GM18873 (cell line): ENCODE measurements around the gene ARHGAP8.

Experiments used
- ATAC-seq: cut with Tn5 transposase; IDR thresholded peaks from one replicate; pipeline ENCODE4 v1.9.1; 2021; ENCODE audit warnings: mild to moderate bottlenecking, moderate library complexity, moderate number of reproducible peaks; ENCODE audit not compliant: unreplicated experiment, low FRiP score

The ARHGAP8 gene

GRCh38 chr22:44724416-44724815 is 28.0 kb upstream of the ARHGAP8 start:
- no peak for ATAC-seq

- no peak for ATAC-seq
These were observed 27.5 kb upstream of the ARHGAP8 start for GRCh38 chr22:44724859-44725258.

GRCh38 chr22:44726439-44726838 is 25.9 kb upstream of the ARHGAP8 start:
- no peak for ATAC-seq

- ATAC-seq, result no peak
These were observed 25.2 kb upstream of the ARHGAP8 start for GRCh38 chr22:44727148-44727547.

GRCh38 chr22:44727709-44728108 is 24.7 kb upstream of the ARHGAP8 start:
- ATAC-seq, result no peak

GRCh38 chr22:44728761-44729324 is 23.5 kb upstream of the ARHGAP8 start:
- ATAC-seq, result no peak

- ATAC-seq, result no peak
These were observed 22.9 kb upstream of the ARHGAP8 start for GRCh38 chr22:44729391-44730021.

GRCh38 chr22:44730022-44730393 is 22.4 kb upstream of the ARHGAP8 start:
- ATAC-seq, result no peak

GRCh38 chr22:44730490-44731356 is 21.7 kb upstream of the ARHGAP8 start:
- ATAC-seq, result no peak

- ATAC-seq, result no peak
These were observed 20.9 kb upstream of the ARHGAP8 start for GRCh38 chr22:44731357-44731970.

GRCh38 chr22:44732017-44732561 is 20.3 kb upstream of the ARHGAP8 start:
- no peak for ATAC-seq

GRCh38 chr22:44732661-44733060 is 19.7 kb upstream of the ARHGAP8 start:
- ATAC-seq, result no peak

- ATAC-seq, result no peak
These were observed 18.8 kb upstream of the ARHGAP8 start for GRCh38 chr22:44733426-44734106.

GRCh38 chr22:44734278-44734677 is 18.1 kb upstream of the ARHGAP8 start:
- no peak for ATAC-seq

- no peak for ATAC-seq
These were observed 17.4 kb upstream of the ARHGAP8 start for GRCh38 chr22:44734801-44735517.

GRCh38 chr22:44735518-44736428 is 16.6 kb upstream of the ARHGAP8 start:
- ATAC-seq, result no peak

- ATAC-seq, result no peak
These were observed 15.6 kb upstream of the ARHGAP8 start for GRCh38 chr22:44736581-44737405.
